ENCODE data around the gene PPFIA1.

Gene PPFIA1

DNA sequence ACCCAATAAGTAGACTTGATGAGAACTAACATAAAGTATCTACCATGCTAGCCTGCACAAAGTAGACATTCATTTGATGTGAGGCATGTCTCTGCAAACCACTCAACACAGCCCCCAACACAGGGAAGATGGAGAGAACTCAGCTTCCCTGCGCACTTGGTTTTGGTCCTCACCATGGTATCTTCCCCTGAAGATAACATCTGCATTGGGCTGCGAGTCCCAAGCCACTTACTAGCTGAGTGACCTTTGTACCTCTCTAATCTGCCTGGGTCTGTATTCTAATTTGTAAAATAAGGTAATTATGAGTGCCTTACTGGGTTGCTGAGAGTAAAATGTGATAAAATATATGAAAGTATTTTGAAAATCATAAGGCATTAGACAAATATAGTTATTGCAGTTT is 30.7 kb downstream of the PPFIA1 start:
- no peak for DNase-seq

DNA sequence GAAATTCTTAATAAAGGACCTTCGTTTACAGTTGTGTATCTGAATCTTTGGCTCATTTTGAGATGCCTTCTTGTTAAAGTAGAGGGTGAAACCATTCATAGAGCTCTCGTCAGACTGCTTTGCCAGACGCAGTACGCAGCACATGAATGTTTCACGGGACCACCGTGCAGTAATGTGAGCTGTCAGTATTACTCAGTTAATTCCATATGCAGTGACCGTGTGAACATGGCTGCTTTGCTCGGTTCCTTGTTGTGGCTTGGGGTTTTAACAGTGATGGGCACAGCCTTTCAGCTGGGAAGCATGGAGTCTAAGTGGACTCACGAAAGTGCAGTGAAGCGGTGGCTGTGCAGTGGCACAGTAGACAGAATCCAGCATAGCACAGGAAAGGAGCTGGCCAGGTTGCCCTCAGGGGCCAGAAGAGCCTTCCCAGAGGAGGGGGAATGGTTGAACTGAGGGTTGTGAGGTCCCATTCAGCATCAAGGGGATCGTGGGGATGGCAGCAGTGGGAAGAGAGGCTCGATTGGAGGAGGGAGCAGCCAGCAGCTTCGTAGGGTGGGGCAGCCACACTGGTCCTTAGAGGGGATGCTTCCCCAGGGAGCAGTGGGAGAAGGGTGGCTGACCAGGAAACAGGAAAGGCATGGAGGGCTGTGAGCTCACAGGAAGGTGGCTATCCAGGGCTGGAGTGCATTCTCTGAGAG is 31.4 kb downstream of the PPFIA1 start:
- no peak for DNase-seq

DNA sequence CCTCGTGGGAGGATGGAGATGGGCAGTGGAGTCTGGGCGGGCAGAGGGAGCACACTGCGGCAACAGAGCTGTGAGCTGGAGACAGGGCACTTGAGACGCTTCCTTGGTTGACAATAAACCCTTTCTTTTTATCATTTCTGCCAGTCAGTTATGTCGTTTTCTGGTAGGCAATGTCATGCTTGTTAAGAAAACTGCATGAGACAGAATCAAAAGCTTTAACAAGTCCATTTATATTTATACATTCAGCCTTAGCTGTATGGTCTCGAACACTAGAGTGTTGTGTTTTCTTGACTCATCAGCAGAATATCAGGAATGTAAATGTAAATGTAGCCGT is 31.9 kb downstream of the PPFIA1 start:
- DNase-seq: no peak

DNA sequence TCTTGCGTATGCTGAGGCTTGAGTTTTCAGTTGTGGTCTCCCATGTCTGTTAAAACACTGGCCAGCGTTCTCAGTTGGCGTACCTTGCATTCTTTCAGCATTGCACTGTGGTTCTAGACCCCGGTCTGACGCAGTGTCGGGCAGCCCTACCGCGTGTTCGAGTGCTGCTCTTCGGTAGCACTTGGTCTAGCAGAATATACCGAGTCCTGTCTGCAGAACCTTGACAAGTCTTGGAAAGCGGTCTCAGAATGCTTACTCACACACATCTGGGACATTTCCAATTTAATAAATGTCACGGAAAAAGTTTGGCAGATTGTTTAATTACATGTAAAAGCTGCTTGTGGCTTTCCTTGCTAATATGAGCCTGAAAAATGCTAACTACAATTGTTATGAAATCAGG is 32.6 kb downstream of the PPFIA1 start:
- no peak for DNase-seq

DNA sequence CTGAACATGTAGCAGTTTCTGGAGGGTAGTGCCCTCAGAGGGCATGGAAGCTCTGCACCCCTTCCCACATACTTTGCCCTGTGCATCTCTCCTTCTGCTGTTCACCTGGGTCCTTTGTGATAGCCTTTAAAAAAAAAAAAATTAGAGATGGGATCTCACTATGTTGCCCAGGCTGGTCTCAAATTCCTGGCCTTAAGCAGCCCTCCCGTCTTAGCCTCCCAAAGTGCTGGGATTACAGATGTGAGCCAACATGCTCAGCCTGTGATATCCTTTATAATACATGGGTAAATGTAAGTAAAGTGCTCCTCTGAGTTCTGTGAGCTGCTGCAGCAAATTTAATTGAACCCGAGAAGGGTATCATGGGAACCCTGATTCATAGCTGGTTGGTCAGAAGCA is 33.7 kb downstream of the PPFIA1 start:
- no peak for DNase-seq

DNA sequence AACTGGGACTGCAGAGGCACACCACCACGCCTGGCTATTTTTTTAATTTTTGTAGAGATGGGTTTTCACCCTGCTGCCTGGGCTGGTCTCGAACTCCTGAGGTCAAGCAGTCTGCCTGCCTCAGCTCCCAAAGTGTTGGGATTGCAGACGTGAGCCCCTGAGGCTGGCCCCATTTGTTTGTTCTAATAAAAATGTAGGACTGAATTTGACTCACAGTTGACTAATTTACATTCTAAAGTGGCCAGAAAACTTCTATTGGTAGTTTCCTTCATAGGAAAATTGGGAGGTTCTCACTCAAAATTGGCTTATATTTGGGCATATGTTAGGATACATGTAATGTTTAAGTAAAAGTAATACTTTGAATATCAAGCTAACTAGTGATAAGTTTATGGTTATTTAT is 35.0 kb downstream of the PPFIA1 start:
- no peak for DNase-seq

DNA sequence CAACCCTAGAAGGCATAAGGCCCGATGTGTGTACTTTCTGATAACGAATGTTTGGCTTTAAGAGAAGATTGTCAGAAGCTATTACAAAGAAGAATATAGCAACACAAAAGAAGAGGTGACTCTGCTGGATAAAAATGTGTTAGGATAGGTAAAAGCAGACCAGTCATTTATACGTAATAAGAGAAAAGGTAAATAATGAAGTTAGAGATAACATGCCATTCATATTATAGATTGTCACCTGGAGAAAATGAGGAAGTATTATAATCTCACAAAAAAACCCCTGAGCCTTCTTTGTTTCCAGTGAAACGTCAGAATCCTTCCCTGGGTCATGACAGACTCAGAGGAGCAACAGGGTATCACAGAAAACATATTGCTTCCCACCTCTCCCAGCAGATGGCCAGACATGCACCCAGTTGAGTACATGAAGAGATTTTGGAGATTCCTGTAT is 36.1 kb downstream of the PPFIA1 start:
- DNase-seq: no peak

DNA sequence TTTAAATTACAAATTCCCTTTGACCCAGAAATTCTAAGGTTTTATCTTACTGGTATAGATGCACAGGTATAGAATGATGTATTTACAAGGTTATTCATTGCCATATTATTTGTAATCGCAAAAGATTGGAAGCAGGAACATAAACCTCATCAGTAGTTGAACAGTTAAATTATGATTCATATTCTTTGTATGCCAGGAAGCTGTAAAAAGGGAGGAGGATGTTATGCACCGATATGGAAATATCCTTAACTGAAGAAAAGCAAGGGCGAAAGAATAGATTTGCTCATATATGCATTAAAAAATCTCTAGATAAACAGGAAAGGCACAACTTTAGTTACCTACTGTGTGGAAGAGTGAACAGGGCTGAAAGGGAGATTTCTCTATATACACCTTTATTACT is 36.7 kb downstream of the PPFIA1 start:
- no peak for DNase-seq

DNA sequence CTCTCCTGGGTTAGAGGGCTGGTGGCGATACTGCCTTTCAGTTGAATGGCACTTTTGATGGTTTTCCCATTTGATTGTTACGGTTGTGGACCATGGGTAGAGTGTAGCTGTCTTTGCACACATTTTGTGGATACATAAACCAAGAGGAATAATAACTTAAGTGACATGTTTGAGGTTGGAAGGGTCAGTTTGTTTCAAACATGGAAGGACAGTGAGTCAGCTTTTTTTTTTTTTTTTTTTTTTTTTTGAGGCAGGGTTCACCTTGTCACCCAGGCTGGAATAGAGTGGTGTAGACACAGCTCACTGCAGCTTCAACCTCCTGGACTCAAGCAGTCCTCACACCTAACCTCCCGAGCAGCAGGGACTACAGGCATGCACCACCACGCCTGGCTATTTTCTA is 41.1 kb downstream of the PPFIA1 start:
- DNase-seq: no peak

DNA sequence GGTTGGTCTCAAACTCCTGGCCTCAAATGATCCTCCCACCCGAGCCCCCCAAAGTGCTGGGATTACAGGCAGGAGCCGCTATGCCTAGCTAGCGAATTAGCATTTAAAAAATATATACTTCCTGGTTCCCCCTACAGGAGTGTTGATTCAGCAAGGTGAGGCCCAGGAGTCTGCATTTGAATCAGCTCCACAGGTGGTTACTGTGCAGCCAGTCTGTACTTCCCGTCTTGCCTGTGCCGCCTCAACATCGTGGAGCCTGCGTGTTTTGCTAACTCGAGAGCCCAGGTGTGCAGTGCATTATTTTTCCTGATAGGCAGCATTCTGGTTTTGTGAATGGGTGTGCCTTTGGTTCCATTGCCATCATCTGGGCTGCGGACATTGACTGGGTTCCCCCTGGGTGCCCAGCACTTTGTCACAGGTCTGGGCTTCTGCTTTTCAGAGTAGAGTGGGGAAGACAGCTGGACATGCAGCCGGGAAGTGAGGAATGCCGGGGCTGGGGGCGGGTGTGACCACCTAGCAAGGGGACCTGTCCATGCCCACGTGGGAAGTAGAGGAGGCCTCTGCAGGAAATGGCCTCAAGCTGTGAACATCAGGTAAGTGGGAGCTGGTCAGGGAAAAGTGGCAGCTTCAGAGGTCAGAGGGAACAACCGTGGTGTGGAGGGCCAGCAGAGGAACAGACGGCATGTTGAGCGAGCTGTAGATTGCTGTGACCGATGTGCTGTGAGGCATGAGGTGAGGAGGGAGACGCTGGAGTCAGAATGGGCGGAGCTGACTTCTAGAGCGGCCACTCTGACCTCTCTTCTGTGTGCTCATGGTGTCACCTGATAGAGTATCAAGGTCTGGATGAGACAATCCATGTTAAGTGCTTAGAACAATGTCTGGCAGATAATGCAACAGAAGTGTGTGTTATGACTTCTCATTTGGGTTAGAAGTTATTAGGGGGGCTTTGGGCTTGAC is 42.2 kb downstream of the PPFIA1 start:
- DNase-seq: no peak

DNA sequence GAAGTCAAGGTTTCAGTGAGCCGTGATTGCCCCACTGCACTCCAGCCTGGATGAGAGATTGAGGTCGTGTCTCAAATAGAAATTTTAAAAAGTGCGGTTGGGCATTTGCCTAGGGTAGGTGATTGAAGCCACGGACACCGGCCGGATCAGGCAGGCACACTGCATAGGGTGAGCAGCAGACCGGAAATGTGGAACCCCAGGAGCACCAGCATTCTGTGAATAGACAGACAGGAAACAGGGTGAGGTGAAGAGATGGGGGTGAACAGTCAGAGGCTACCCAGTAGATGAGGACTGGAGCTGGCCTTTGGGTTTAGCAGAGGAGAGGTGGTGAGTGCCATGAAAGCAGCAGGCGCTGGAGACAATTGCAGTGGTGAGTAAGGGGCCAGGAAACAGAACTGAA is 43.5 kb downstream of the PPFIA1 start:
- DNase-seq: no peak

DNA sequence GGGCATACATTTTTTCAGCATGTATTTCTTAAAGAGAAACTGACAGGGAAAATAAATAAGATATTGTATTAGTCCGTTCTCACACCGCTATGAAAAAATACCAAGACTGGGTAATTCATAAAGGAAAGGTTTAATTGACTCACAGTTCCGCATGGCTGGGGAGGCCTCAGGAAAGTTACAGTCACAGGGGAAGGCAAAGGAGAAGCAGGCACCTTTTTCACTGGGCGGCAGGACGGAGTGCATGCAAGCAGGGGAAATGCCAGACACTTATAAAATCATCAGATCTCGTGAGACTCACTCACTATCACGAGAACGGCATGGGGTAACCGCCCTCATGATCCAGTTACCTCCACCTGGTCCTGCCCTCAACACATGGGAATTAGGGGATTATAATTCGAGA is 44.2 kb downstream of the PPFIA1 start:
- DNase-seq: no peak

DNA sequence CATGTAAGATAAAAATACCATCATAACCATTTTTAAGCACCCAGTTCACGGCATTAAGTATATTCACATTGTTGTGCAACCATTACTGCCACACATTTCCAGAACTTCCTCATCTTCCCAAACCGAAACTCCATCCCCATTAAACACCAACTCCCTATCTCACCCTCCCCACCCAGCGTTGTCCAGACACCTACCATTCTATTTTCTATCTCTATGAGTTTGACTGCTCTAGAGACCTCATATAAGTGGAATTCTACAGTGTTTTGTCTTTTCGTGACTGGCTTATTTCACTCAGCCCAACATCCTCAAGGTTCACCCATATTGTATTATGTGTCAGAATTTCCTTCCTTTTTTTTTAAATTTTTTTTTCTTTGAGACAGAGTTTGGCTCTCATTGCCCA is 45.2 kb downstream of the PPFIA1 start:
- DNase-seq: no peak

DNA sequence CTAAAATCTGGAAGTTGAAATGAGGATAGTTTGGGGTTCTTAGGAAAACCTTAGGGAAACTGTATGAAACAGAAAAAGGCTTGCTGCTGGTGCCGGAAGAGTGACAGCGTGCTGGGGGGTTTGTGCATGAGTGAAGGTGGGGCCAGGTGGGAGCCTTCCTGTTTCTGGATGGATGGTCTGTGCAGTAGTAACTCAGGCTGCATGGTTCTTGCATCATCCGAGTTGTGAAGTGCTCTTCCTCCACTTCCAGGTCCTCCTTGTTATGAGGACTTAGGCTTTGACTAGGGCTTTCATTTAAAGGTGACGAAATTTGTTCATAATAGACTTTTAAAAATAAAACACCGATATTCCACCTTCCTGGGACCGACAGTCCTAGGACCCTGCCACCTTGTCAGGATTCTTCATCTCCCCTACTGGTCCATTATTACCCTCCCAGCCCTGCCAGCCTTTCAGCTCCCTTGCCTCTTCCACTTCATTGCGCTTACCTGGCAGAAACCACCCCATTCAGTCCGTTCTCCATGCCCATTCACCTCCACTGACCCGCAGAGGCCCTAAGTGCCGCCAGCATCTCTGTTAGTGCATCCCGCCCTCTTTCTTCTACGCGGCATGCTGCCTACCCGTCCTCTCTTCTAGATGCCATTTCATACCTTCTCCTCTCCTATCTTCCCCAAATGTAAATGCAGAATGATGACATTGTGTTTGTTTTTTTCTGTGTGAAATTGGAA is 47.3 kb downstream of the PPFIA1 start:
- DNase-seq: no peak

DNA sequence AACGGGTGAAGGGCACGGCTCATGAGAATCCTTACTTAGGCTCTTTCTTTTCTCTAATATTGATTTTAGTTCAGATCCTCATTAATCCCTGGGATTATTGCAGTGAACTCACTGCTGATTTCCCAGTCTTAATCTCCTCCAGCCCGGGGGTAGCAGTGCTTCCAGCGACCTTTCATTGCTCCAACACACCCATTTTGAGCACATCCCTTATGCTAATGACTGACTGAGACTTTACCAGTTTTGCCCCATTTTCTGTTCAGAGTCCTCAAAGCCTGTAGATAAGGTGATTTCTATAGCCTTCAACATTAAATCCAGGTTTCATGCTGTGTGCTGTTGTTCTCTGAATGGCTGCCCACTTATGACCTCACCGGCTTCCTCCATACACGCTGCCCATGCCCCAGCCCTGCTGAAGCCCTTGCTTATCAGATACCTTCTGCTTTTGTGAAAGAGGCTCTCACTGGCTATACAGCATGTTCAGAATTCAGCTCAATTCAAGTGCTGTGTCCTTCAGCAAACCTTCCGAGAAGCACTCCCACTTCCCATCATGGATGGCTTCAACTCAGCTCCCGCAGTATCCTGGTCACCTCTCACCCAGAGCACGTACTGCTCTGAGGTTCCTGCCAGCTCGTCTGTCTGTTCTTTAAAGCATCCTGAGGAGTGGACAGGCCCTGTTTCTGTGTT is 49.0 kb downstream of the PPFIA1 start:
- DNase-seq: no peak

DNA sequence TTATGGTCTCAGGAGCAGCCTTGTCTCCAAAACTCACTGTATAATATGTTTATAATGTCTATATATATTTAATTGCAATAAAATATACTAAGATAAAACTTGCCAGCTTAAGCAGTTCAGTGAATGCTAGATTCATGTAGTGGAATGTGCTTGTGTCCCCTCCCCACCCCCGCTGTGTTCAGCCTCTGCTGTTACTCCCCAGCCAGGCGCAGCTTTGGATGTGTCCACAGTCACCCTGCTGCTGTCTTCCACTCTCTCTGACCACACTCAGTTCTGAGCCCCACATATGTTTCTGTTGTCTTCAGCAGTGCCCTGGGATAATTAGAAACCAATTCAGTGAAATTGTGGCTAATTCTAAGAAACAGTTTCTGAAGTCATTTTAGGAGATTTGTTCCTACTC is 52.2 kb downstream of the PPFIA1 start:
- DNase-seq: no peak

DNA sequence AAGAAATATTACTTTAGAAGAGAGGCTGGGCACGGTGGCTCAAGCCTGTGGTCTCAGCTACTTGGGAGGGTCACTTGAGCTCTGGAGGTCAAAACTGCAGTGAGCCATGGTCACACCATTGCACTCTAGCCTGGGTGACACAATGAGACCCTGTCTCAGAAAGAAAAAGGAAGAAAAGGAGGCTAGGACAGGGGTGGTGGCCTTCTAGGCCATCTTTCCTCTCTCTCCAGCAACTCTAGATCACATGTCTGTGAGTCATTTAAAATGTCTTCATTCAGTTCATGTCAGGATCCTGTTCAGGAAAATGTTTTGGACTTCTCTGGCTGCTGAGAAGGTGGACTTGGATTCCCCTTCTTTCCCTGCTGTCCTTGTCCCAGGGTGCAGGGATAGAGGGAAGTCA is 53.3 kb downstream of the PPFIA1 start:
- no peak for DNase-seq

DNA sequence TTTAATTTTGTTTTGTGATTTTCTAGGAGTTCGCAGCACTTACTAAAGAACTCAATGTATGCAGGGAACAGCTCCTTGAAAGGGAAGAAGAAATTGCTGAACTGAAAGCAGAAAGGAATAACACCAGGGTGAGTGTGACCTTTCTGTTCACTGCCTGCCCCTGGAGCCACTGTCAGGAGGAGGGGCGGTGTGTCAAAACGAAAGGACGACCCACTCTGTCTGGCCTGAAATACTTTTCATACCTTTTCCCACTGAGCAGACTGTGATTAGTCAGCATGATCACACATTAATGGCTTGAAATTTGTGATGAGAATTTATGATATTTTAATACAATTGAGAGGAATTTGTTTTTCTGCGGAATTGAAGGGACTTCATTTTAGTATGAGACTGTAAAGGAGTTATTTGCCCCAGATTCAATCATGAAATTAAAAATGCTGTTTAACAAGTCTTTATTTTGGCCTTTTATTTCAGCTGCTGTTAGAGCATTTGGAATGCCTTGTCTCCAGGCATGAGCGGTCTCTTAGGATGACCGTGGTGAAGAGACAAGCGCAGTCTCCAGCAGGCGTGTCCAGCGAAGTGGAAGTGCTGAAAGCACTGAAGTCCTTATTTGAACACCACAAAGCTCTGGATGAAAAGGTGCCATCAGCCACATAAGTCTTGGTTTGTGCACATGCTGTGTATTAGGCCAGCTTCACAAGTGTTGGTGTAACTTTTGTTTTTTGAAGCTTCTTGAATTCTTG is 54.1 kb downstream of the PPFIA1 start:
- DNase-seq: no peak

DNA sequence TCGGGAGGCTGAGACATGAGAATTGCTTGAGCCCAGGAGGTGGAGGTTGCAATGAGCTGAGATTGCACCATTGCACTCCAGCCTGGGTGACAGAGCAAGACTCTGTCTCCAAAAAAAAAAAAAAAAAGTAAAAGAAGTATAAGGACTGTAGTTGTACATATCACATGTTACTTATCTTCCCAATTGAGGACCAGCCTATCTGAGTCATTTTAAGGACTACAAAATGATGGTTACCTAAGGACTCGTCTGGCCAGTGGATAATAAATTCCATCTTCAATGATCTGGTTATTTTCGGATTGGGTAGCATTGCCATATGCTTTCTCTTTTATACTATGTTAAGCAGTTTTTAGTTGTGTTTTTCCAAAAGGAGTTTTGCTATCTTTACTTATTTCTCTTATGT is 55.3 kb downstream of the PPFIA1 start:
- DNase-seq: no peak

DNA sequence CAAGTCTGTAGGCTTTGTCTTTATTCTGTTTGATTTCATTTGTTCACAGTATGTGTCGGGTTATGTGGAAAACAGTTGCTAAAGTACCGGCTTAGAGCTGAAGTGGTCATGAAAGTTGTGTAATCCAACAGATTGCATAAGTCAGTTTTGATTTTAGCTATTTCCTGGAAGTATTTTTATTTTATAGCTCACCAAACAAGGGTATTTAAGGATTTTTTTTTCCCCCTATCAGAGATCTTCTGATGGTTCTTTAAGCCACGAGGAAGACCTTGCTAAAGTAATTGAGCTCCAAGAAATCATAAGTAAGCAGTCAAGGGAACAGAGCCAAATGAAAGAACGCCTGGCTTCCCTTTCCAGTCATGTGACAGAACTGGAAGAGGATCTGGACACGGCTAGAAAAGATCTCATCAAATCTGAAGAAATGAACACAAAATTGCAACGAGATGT is 55.9 kb downstream of the PPFIA1 start:
- DNase-seq: no peak

DNA sequence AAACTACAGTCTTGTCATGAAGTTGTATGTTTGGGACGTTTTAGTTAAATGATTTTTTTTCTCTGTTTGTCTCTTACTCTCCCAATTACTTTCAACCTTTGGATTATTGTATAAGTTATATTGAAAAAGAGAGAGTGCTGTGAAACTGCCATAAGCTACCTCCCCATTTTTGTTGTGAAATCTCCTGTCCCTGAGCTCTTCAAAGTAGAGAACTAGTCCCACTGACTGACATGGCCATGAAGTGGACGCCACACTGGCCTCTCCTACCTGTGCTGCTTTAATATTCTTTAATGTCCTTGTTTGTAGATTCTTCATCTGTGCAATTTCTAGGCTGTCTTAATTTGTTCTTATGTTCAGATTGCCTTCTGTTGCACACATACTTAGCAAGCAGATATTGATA is 56.3 kb downstream of the PPFIA1 start:
- no peak for DNase-seq

DNA sequence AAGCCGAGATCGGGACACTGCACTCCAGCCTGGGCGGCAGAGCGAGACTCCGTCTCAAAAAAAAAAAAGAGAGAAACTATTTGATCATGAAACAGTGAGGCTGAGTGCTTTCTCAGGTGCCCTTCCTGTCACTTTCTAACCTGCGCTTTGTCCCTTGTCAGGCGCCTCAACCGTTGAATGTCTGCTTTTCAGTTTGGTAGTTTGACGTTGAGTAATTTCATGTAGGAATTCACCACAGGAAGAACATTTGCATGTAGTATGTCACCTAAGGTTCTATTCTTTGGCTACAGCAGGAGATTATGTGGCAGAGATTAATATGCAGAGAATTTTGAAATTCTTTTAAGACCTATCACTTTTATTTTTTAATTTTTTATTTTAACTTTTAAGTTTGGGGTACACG is 57.2 kb downstream of the PPFIA1 start:
- no peak for DNase-seq
